Neuronal stem cell (in vitro differentiated cells): Measurements from ENCODE around the gene TRIM39.

Experiments
- DNase-seq: peaks from one replicate; pipeline ENCODE4 v3.0.0-alpha.2; 2013; ENCODE audit warnings: low spot score
- H2AFZ ChIP-seq: one replicate; pipeline ENCODE4 v1.6.1; 2013; ENCODE audit warnings: mild to moderate bottlenecking, low read length, inconsistent platforms
- H2AK5ac ChIP-seq: 2 replicates; pipeline ENCODE4 v1.6.1; 2013; ENCODE audit warnings: low read depth, mild to moderate bottlenecking, inconsistent platforms, low read length, moderate library complexity, mixed read lengths
- H2BK120ac ChIP-seq: 2 replicates; pipeline ENCODE4 v1.6.1; 2013; ENCODE audit warnings: low read depth, mild to moderate bottlenecking, inconsistent platforms, low read length, moderate library complexity, mixed read lengths
- H2BK12ac ChIP-seq: one replicate; pipeline ENCODE4 v1.6.1; 2013; ENCODE audit warnings: low read length, inconsistent platforms
- H2BK15ac ChIP-seq: 2 replicates; pipeline ENCODE4 v1.6.1; 2013; ENCODE audit warnings: mild to moderate bottlenecking, low read length, inconsistent platforms, mixed read lengths
- H2BK5ac ChIP-seq: one replicate; pipeline ENCODE4 v1.6.1; 2013; ENCODE audit warnings: inconsistent platforms, mild to moderate bottlenecking, low read length, moderate library complexity
- H3K14ac ChIP-seq: one replicate; pipeline ENCODE4 v1.6.1; 2013; ENCODE audit warnings: low read length, inconsistent platforms
- H3K18ac ChIP-seq: 2 replicates; pipeline ENCODE4 v1.6.1; 2013; ENCODE audit warnings: low read length, inconsistent platforms
- H3K23ac ChIP-seq: 2 replicates; pipeline ENCODE4 v1.6.1; 2013; ENCODE audit warnings: low read depth, mild to moderate bottlenecking, mixed read lengths, low read length, inconsistent platforms; ENCODE audit not compliant: poor library complexity
- H3K27ac ChIP-seq: replicated peaks from 3 replicates; pipeline ENCODE4 v1.5.1; 2013; ENCODE audit warnings: low read length, inconsistent platforms
- H3K27me3 ChIP-seq, 3 experiments: 2 replicates each; pipeline ENCODE4 v1.6.1; 2013; ENCODE audit warnings: low read length in 3 of 3, mild to moderate bottlenecking in 2 of 3, inconsistent platforms in 1 of 3, low read depth in 1 of 3, mixed read lengths in 1 of 3, moderate library complexity in 1 of 3; ENCODE audit not compliant: control insufficient read depth in 3 of 3, insufficient read depth in 3 of 3
- H3K36me3 ChIP-seq, 2 donors: replicated peaks in 1 of 2; 2 replicates each; pipeline ENCODE4 v1.6.1; 2013; ENCODE audit warnings: low read length in 2 of 2; ENCODE audit not compliant: control insufficient read depth in 2 of 2, insufficient read depth in 2 of 2
- H3K4ac ChIP-seq: 2 replicates; pipeline ENCODE4 v1.6.1; 2013; ENCODE audit warnings: inconsistent platforms, mild to moderate bottlenecking, low read length, moderate library complexity
- H3K4me1 ChIP-seq, 2 donors: 1 replicate in 1 of 2; 2 replicates in 1 of 2; pipeline ENCODE4 v1.6.1; 2013; ENCODE audit warnings: low read length in 2 of 2, low read depth in 1 of 2; ENCODE audit not compliant: control insufficient read depth in 2 of 2, insufficient read depth in 1 of 2
- H3K4me2 ChIP-seq: one replicate; pipeline ENCODE4 v1.6.1; 2013; ENCODE audit warnings: mild to moderate bottlenecking, low read length, inconsistent platforms; ENCODE audit not compliant: insufficient read depth, poor library complexity, severe bottlenecking
- H3K4me3 ChIP-seq, 2 donors: 2 replicates each; pipeline ENCODE4 v1.5.1; 2013; ENCODE audit warnings: low read length in 2 of 2, mild to moderate bottlenecking in 2 of 2, inconsistent platforms in 1 of 2, moderate library complexity in 1 of 2
- H3K79me1 ChIP-seq: one replicate; pipeline ENCODE4 v1.6.1; 2013; ENCODE audit warnings: low read depth, mild to moderate bottlenecking, inconsistent platforms, low read length, moderate library complexity
- H3K9ac ChIP-seq: one replicate; pipeline ENCODE4 v1.6.1; 2013; ENCODE audit warnings: mild to moderate bottlenecking, low read depth, low read length, inconsistent platforms; ENCODE audit not compliant: poor library complexity
- H3K9me3 ChIP-seq, 2 donors: replicated peaks in 1 of 2; 2 replicates each; pipeline versions ENCODE3 to v1.6.1; 2013; ENCODE audit warnings: low read length in 2 of 2, mild to moderate bottlenecking in 2 of 2, inconsistent platforms in 1 of 2, low read depth in 1 of 2, mixed read lengths in 1 of 2, moderate library complexity in 1 of 2; ENCODE audit not compliant: control insufficient read depth in 2 of 2, insufficient read depth in 1 of 2
- H4K8ac ChIP-seq: one replicate; pipeline ENCODE4 v1.6.1; 2013; ENCODE audit warnings: low read depth, mild to moderate bottlenecking, inconsistent platforms, low read length, moderate library complexity
- H4K91ac ChIP-seq: one replicate; pipeline ENCODE4 v1.6.1; 2013; ENCODE audit warnings: low read length, low read depth, mild to moderate bottlenecking, inconsistent platforms; ENCODE audit not compliant: poor library complexity
- WGBS, 2 donors: extraction: QIAGEN DNeasy Blood & Tissue Kit; methylation state at CpG; one replicate each; pipeline ENCODE4 v1.1.7; 2013; ENCODE audit warnings: missing lambda C conversion rate in 2 of 2, mixed read lengths in 1 of 2; ENCODE audit not compliant: insufficient read length in 2 of 2, insufficient replicate concordance in 1 of 2; ENCODE audit errors: extremely low coverage in 2 of 2; 5-methylcytosine and 5-hydroxymethylcytosine counted together

Gene TRIM39

DNA sequence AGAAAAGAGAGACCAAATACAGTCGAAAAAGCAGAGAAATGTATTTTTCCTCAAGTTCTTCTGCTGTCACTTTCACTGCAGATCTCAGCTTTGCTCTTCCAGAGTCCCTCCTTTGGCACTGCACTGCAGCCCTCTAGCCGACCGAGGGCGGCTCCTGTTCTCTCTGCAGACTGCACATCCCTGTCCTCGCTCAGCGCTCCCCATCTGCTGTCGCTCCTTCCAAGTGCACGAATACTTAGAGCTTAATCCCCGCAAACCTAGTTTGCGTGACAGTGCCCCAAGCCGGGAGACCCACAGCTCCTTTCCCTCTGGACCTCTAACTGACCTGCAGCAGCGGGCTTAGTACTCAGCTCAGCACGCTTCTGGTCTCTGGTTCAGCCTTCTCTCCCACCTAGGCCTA is 33.4 kb downstream of the TRIM39 start:
- H4K8ac ChIP-seq: no peak overlapping the region
- no peak overlapping the region for H2BK15ac ChIP-seq
- no CpG with 5 or more reads among the region's 13 CpGs for WGBS, 2 donors
- H3K79me1 ChIP-seq: no peaks in the 10 kb centered on the region
- H3K9ac ChIP-seq: no peak overlapping the region
- peaks cover 0 to 70% (median 9%) of the 10 kb centered on the region in 3 experiments for H3K27me3 ChIP-seq
- H3K23ac ChIP-seq: no peak overlapping the region
- no peak overlapping the region for H3K27ac ChIP-seq
- H3K36me3 ChIP-seq: no peaks in the 10 kb centered on the region
- H2BK5ac ChIP-seq: no peak overlapping the region
- no peak overlapping the region for H3K18ac ChIP-seq
- H4K91ac ChIP-seq: no peak overlapping the region
- no peak overlapping the region for H3K14ac ChIP-seq
- no peak overlapping the region for H2AK5ac ChIP-seq
- peaks cover 0 to 3% of the 10 kb centered on the region in 2 donors for H3K9me3 ChIP-seq
- H3K4me1 ChIP-seq: peaks cover 0 to 7% of the 10 kb centered on the region in 2 donors
- H3K4ac ChIP-seq: no peak overlapping the region
- H2BK12ac ChIP-seq: no peak overlapping the region
- H3K4me2 ChIP-seq: no peak overlapping the region
- H3K4me3 ChIP-seq: no peak overlapping the region
- no peak overlapping the region for H2BK120ac ChIP-seq
- no peak for DNase-seq
- H2AFZ ChIP-seq: no peak overlapping the region

DNA sequence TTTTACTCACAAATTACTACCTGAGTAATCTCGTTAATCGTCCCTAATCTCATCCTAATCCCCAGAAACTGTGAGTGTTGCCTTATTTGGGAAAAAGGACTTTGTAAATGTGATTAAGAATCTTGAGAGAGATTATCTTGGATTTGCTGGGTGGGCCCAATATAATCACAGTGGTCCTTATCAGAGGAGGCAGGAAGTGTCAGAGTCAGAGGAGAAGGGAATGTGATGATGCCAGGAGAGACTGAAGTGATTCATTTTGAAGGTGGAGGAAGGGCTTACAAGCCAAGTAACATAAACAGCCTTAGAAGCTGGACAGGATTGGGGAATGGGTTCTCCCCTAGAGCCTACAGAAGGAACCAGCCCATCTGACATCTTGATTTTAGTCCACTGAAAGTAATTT is 34.9 kb downstream of the TRIM39 start:
- no peaks in the 10 kb centered on the region for H3K79me1 ChIP-seq
- H2BK120ac ChIP-seq: no peak overlapping the region
- H3K4me1 ChIP-seq: peaks cover 0 to 7% of the 10 kb centered on the region in 2 donors
- H3K18ac ChIP-seq: no peak overlapping the region
- H2AFZ ChIP-seq: no peak overlapping the region
- H2BK5ac ChIP-seq: no peak overlapping the region
- no peak overlapping the region for H3K9ac ChIP-seq
- H3K27me3 ChIP-seq: peaks cover 0 to 68% (median 9%) of the 10 kb centered on the region in 3 experiments
- H2BK15ac ChIP-seq: no peak overlapping the region
- H3K14ac ChIP-seq: no peak overlapping the region
- no peak overlapping the region for H3K4me2 ChIP-seq
- H3K4ac ChIP-seq: no peak overlapping the region
- H4K91ac ChIP-seq: no peak overlapping the region
- no peak overlapping the region for H4K8ac ChIP-seq
- H3K36me3 ChIP-seq: no peaks in the 10 kb centered on the region
- H3K4me3 ChIP-seq: no peak overlapping the region
- no peak overlapping the region for H3K27ac ChIP-seq
- no peak for DNase-seq
- 100% methylated on average over 2 of the region's 2 CpGs; no CpG with 5 or more reads in 1 of the 2 donors for WGBS, 2 donors
- no peak overlapping the region for H2BK12ac ChIP-seq
- no peak overlapping the region for H3K23ac ChIP-seq
- peaks cover 0 to 3% of the 10 kb centered on the region in 2 donors for H3K9me3 ChIP-seq
- no peak overlapping the region for H2AK5ac ChIP-seq

DNA sequence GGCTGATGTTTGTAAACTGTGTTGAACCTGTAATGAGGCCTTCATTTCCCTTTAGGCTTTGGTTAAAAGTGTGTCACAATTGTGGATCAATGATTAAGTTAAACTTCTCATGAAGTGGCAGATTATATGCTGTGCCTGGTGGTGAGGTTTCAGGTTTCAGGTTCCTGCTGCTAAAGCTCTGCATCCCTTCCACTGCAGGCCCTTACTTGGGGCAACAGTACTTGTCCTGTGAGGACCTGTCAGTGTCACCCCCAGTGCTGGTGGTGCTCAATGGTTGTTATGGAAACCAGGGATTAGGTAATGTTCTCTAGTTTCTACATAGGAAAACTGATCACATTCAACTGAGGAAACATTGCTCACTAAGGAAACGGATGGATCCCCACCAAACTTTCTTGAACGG is 36.7 kb downstream of the TRIM39 start:
- Histone ChIP-seq H4K91ac (no peak overlapping the region), H2AK5ac (no peak overlapping the region), H3K27me3 (peaks cover 0 to 57% (median 2%) of the 10 kb centered on the region in 3 experiments), H3K4ac (no peak overlapping the region), H3K4me2 (no peak overlapping the region), H3K79me1 (no peaks in the 10 kb centered on the region), H3K4me3 (no peak overlapping the region), H3K4me1 (peaks cover 0 to 7% of the 10 kb centered on the region in 2 donors), H3K9ac (no peak overlapping the region), H2AFZ (no peak overlapping the region), H3K18ac (no peak overlapping the region), H3K9me3 (peaks cover 0 to 3% of the 10 kb centered on the region in 2 donors), H2BK15ac (no peak overlapping the region), H2BK120ac (no peak overlapping the region), H2BK12ac (no peak overlapping the region), H4K8ac (no peak overlapping the region), H2BK5ac (no peak overlapping the region), H3K23ac (no peak overlapping the region), H3K27ac (no peak overlapping the region), H3K14ac (no peak overlapping the region), H3K36me3 (no peaks in the 10 kb centered on the region)
- DNase-seq: no peak
- WGBS, 2 donors: no CpG with 5 or more reads among the region's 2 CpGs

DNA sequence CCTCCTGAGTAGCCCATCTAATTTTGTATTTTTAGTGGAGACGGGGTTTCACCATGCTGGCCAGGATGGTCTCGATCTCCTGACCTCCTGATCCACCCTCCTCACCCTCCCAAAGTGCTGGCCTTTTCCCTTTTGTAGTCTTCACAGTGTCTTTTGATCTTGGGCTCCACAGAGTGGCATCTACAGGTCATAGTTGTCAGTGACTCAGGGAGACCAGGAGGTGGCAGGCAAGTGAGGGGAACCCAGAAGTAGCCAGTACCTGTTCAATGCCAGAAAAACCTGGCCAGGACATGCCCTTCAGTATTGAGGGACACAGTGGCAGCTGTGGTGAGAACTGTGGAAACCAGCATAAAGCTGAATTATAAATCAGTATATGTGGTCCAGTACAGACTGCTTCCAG is 37.9 kb downstream of the TRIM39 start:
- Histone ChIP-seq H3K14ac (no peak overlapping the region), H4K8ac (no peak overlapping the region), H2BK5ac (no peak overlapping the region), H4K91ac (no peak overlapping the region), H3K4me1 (peaks cover 0 to 7% of the 10 kb centered on the region in 2 donors), H3K23ac (no peak overlapping the region), H2BK12ac (no peak overlapping the region), H3K9ac (no peak overlapping the region), H3K4ac (no peak overlapping the region), H2AFZ (no peak overlapping the region), H3K36me3 (no peaks in the 10 kb centered on the region), H3K18ac (no peak overlapping the region), H3K79me1 (no peaks in the 10 kb centered on the region), H2BK120ac (no peak overlapping the region), H3K9me3 (peaks cover 0 to 3% of the 10 kb centered on the region in 2 donors), H3K27me3 (peaks cover 0 to 45% (median 0%) of the 10 kb centered on the region in 3 experiments), H3K4me2 (no peak overlapping the region), H3K4me3 (no peak overlapping the region), H3K27ac (no peak overlapping the region), H2BK15ac (no peak overlapping the region), H2AK5ac (no peak overlapping the region)
- WGBS, 2 donors: no CpG with 5 or more reads among the region's 2 CpGs
- no peak for DNase-seq
